ENCODE results near the gene CENPF. TPM values are rescaled to one million over a fixed set of nuclear protein-coding genes. Genes with fewer than 3 reads are reported as not detected.
"Not testable (repeated sequence)": the region's sequence is repeated elsewhere in the genome, so short reads cannot be mapped to it uniquely, and the experiment has no call there.

Gene CENPF
- total RNA-seq, 1 donor from 2014 or later = 191 TPM

DNA sequence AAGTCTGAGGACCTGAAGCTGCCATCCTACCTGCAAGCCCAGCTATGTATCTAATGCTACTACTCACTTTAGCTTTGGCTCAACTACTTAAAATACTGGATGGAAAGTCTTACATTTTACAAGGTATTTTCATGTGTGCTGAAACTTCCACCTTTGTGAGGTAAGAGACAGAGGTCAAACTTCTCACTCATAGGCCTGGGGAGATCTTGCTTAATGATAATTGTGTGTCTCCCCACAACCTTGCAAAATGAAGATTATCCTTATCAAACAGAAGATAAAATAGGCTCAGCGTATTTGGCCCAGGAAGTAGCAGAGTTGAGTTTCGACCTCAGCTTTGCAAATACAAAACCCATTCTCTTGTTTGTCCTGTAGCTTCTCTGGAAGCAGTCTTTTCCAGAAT is 63.7 kb downstream of the CENPF start:
- Mint-ChIP-seq H3K36me3 (ENCODE audit: low read depth) (peaks cover 43% of the 10 kb centered on the region), H3K4me1 (no peaks in the 10 kb centered on the region), H3K27ac (ENCODE audit: unreplicated experiment) (no peak overlapping the region), H3K27me3 (ENCODE audit: low read depth) (no peaks in the 10 kb centered on the region), H3K9me3 (peaks cover 3% of the 10 kb centered on the region), H3K4me3 (no peak overlapping the region)
- DNase-seq (ENCODE audit: low read depth, low spot score) = no peak
- TF ChIP-seq, protein P1, sequence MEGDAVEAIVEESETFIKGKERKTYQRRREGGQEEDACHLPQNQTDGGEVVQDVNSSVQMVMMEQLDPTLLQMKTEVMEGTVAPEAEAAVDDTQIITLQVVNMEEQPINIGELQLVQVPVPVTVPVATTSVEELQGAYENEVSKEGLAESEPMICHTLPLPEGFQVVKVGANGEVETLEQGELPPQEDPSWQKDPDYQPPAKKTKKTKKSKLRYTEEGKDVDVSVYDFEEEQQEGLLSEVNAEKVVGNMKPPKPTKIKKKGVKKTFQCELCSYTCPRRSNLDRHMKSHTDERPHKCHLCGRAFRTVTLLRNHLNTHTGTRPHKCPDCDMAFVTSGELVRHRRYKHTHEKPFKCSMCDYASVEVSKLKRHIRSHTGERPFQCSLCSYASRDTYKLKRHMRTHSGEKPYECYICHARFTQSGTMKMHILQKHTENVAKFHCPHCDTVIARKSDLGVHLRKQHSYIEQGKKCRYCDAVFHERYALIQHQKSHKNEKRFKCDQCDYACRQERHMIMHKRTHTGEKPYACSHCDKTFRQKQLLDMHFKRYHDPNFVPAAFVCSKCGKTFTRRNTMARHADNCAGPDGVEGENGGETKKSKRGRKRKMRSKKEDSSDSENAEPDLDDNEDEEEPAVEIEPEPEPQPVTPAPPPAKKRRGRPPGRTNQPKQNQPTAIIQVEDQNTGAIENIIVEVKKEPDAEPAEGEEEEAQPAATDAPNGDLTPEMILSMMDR (conservative IDR thresholded peaks at IDR 0.05) = no peak

DNA sequence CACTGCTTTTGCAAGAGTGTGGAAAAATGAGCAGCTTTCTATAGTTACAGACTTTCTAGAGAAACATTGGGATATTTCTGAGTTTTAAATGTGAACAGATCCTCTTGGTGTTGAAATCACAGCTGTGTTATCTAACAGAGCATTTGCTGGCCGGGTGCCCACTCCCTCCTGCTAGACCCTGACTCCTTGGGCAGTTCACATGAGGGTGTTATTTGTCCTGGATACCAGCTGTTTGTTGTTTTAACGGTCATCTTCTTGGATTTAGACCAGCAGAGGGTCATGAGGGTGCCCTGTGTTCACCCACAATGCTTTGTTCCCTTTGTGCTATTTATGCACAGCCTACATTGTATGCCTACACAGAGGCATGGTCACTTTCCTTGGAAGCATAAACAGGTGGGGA is 67.1 kb downstream of the CENPF start:
- no peak for DNase-seq (ENCODE audit: low read depth, low spot score)
- no peak overlapping the region for H3K27ac Mint-ChIP-seq (ENCODE audit: unreplicated experiment)
- peaks cover 49% of the 10 kb centered on the region for H3K36me3 Mint-ChIP-seq (ENCODE audit: low read depth)
- H3K9me3 Mint-ChIP-seq = peaks cover 9% of the 10 kb centered on the region
- H3K27me3 Mint-ChIP-seq (ENCODE audit: low read depth) = no peaks in the 10 kb centered on the region
- no peaks in the 10 kb centered on the region for H3K4me1 Mint-ChIP-seq
- no peak overlapping the region for H3K4me3 Mint-ChIP-seq
- TF ChIP-seq, protein P1 (conservative IDR thresholded peaks at IDR 0.05) = no peak

DNA sequence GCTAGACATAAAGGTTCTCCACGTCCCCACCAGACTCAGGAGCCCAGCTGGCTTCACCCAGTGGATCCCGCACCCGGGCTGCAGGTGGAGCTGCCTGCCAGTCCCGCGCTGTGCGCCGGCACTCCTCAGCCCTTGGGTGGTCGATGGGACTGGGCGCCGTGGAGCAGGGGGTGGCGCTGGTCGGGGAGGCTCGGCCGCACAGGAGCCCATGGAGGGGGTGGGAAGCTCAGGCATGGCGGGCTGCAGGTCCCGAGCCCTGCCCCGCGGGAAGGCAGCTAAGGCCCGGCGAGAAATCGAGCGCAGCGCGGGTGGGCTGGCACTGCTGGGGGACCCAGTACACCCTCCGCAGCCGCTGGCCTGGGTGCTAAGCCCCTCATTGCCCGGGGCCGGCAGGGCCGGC is 70.0 kb downstream of the CENPF start:
- peaks cover 12% of the 10 kb centered on the region for H3K9me3 Mint-ChIP-seq
- not testable (repeated sequence) for DNase-seq (ENCODE audit: low read depth, low spot score); H3K4me3 Mint-ChIP-seq; H3K27ac Mint-ChIP-seq (ENCODE audit: unreplicated experiment); H3K4me1 Mint-ChIP-seq; H3K27me3 Mint-ChIP-seq (ENCODE audit: low read depth)
- peaks cover 37% of the 10 kb centered on the region for H3K36me3 Mint-ChIP-seq (ENCODE audit: low read depth)

DNA sequence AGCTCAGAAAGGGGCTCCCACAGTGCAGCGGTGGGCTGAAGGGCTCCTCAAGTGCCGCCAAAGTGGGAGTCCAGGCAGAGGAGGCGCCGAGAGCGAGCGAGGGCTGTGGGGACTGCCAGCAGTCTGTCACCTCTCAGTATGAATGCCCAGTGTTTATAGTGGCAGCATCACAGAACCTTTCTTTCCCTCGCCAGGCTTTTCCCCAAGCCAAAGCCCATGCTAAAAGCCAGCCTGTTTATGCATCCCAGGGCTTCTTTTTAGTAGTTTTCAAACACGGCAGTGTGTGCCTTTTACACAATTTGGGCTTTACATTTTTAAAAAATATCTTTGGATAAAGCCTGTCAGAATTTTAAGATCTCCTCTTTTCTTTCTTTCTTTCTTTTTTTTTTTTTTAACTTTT is 70.6 kb downstream of the CENPF start:
- peaks cover 37% of the 10 kb centered on the region for H3K36me3 Mint-ChIP-seq (ENCODE audit: low read depth)
- H3K27ac Mint-ChIP-seq (ENCODE audit: unreplicated experiment) = no peak overlapping the region
- no peak overlapping the region for H3K4me3 Mint-ChIP-seq
- DNase-seq (ENCODE audit: low read depth, low spot score) = no peak
- H3K27me3 Mint-ChIP-seq (ENCODE audit: low read depth) = no peaks in the 10 kb centered on the region
- H3K9me3 Mint-ChIP-seq = peaks cover 13% of the 10 kb centered on the region
- H3K4me1 Mint-ChIP-seq = no peaks in the 10 kb centered on the region
- TF ChIP-seq, protein P1 (conservative IDR thresholded peaks at IDR 0.05) = no peak

DNA sequence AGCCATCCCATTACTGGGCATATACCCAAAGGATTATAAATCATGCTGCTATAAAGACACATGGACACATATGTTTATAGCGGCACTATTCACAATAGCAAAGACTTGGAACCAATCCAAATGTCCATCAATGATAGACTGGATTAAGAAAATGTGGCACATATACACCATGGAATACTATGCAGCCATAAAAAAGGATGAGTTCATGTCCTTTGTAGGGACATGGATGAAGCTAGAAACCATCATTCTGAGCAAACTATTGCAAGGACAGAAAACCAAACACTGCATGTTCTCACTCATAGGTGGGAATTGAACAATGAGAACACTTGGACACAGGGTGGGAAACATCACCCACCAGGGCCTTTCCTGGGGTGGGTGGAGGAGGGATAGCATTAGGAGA is 72.5 kb downstream of the CENPF start:
- H3K4me1 Mint-ChIP-seq; H3K4me3 Mint-ChIP-seq; H3K27ac Mint-ChIP-seq (ENCODE audit: unreplicated experiment); H3K27me3 Mint-ChIP-seq (ENCODE audit: low read depth); DNase-seq (ENCODE audit: low read depth, low spot score): not testable (repeated sequence)
- H3K36me3 Mint-ChIP-seq (ENCODE audit: low read depth) = peaks cover 26% of the 10 kb centered on the region
- peaks cover 15% of the 10 kb centered on the region for H3K9me3 Mint-ChIP-seq

DNA sequence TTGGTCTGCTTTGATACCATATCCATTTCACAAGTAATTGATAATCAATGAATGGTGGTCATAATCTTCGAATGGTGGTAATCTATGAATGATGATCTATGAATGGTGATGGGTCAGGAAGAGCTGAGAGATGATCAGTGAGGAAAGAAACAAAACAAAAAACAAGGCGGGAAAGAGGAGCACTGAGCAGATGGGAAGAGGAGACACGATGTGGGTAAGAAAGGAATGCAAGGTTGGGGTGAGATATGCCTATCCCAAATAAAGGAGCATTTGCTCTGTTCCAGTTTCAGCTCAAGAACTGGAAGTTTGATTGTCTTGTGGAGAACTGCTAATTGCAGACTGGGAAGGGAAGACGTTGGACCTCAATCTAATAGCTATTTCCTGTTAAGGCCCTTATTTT is 73.8 kb downstream of the CENPF start:
- no peaks in the 10 kb centered on the region for H3K4me1 Mint-ChIP-seq
- H3K4me3 Mint-ChIP-seq = no peak overlapping the region
- H3K9me3 Mint-ChIP-seq = peaks cover 12% of the 10 kb centered on the region
- peaks cover 19% of the 10 kb centered on the region for H3K36me3 Mint-ChIP-seq (ENCODE audit: low read depth)
- H3K27me3 Mint-ChIP-seq (ENCODE audit: low read depth) = no peaks in the 10 kb centered on the region
- TF ChIP-seq, protein P1 (conservative IDR thresholded peaks at IDR 0.05) = no peak
- DNase-seq (ENCODE audit: low read depth, low spot score) = no peak
- H3K27ac Mint-ChIP-seq (ENCODE audit: unreplicated experiment) = no peak overlapping the region

DNA sequence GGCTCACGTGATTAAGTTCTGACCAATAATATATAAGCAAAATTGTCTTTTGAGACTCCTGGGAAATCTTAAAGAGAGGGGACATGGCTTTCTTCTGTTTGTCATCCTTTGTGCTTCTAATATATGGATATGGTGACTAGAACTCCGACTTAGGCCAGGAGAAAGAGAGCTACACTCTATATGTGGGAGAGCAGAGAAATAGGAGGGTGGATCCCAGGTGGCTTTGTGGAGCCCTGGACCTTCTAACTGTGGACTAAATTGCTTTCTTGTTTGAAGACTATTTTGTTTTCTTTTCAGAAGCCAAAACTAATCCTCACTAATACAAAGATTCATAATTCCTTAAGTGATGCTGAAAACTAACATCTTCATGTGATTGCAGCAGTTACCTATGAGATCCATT is 75.0 kb downstream of the CENPF start:
- no peaks in the 10 kb centered on the region for H3K27me3 Mint-ChIP-seq (ENCODE audit: low read depth)
- TF ChIP-seq, protein P1 (conservative IDR thresholded peaks at IDR 0.05) = no peak
- H3K4me1 Mint-ChIP-seq = no peaks in the 10 kb centered on the region
- no peak overlapping the region for H3K4me3 Mint-ChIP-seq
- H3K9me3 Mint-ChIP-seq = peaks cover 12% of the 10 kb centered on the region
- no peak for DNase-seq (ENCODE audit: low read depth, low spot score)
- no peak overlapping the region for H3K27ac Mint-ChIP-seq (ENCODE audit: unreplicated experiment)
- H3K36me3 Mint-ChIP-seq (ENCODE audit: low read depth) = peaks cover 8% of the 10 kb centered on the region

Data from neural crest cell (in vitro differentiated cells).